Measurements from ENCODE around the gene SFSWAP. TPM values are rescaled to one million over a fixed set of nuclear protein-coding genes. Genes with fewer than 3 reads are reported as not detected.

SFSWAP gene
- polyA plus RNA-seq, 3 donors, result 7.3 to 33.0 (median 10.7) TPM

GRCh38 chr12:131682510-131682895 is 28.4 kb upstream of the SFSWAP start:
- Histone ChIP-seq H3K9me3 (replicated peaks in 1 of 2; ENCODE audit: control insufficient read depth in 1 of 2, insufficient read depth in 1 of 2, low read length in 2 of 2) (no peaks in the 10 kb centered on the region), H3K9ac (ENCODE audit: insufficient read depth, low read length, poor library complexity, severe bottlenecking) (no peak overlapping the region), H3K27me3 (ENCODE audit: control insufficient read depth in 2 of 2, insufficient read depth in 2 of 2, low read length in 2 of 2) (peaks cover 0 to 3% of the 10 kb centered on the region in 2 donors), H2AFZ (ENCODE audit: insufficient read depth, low read depth, low read length, poor library complexity, severe bottlenecking) (peak overlapping the region; percentile 74), H3K36me3 (replicated peaks in 1 of 2; ENCODE audit: control insufficient read depth in 1 of 2, insufficient read depth in 2 of 2, low read length in 2 of 2) (no peaks in the 10 kb centered on the region), H3K4me2 (replicated peaks; ENCODE audit: extremely low read depth, low read length, poor library complexity, severe bottlenecking) (peak overlapping the region; percentile 60), H3K4me3 (replicated peaks in 1 of 3; ENCODE audit: low read depth in 2 of 3, low read length in 3 of 3) (peak overlapping the region in 1 of 3 experiments; percentile 69), H3K27ac (ENCODE audit: low read depth in 1 of 2, low read length in 2 of 2) (peak overlapping the region in 1 of 2 donors; percentile 71), H3K4me1 (ENCODE audit: control insufficient read depth in 1 of 2, insufficient read depth in 2 of 2, low read length in 2 of 2) (peaks cover 11 to 17% of the 10 kb centered on the region in 2 donors), H3K79me2 (ENCODE audit: insufficient read depth, low read length) (no peaks in the 10 kb centered on the region), H4K20me1 (ENCODE audit: insufficient read depth, low read length) (no peaks in the 10 kb centered on the region)
- Mint-ChIP-seq H3K36me3 (no peaks in the 10 kb centered on the region), H3K27me3 (ENCODE audit: low read depth in 3 of 3) (peaks cover 3 to 17% (median 16%) of the 10 kb centered on the region in 3 donors), H3K4me3 (no peak overlapping the region), H3K27ac (peak overlapping the region in 1 of 7 donors; percentile 80), H3K9me3 (peaks cover 0 to 3% (median 0%) of the 10 kb centered on the region in 7 donors), H3K4me1 (peaks cover 11% of the 10 kb centered on the region)
- WGBS (ENCODE audit: insufficient coverage), result 18% methylated on average over 10 of the region's 10 CpGs
- peak; percentile 26 to 66 (median 52) for DNase-seq
- no peak for TF ChIP-seq CTCF (IDR thresholded peaks at IDR 0.05)
- intact Hi-C loops (cut with micrococcal nuclease), result no loop called here

- Histone ChIP-seq H3K4me2 (replicated peaks; ENCODE audit: extremely low read depth, low read length, poor library complexity, severe bottlenecking) (no peak overlapping the region), H4K20me1 (ENCODE audit: insufficient read depth, low read length) (no peaks in the 10 kb centered on the region), H3K36me3 (replicated peaks in 1 of 2; ENCODE audit: control insufficient read depth in 1 of 2, insufficient read depth in 2 of 2, low read length in 2 of 2) (no peaks in the 10 kb centered on the region), H3K27ac (ENCODE audit: low read depth in 1 of 2, low read length in 2 of 2) (no peak overlapping the region), H3K27me3 (ENCODE audit: control insufficient read depth in 2 of 2, insufficient read depth in 2 of 2, low read length in 2 of 2) (peaks cover 0 to 3% of the 10 kb centered on the region in 2 donors), H3K4me1 (ENCODE audit: control insufficient read depth in 1 of 2, insufficient read depth in 2 of 2, low read length in 2 of 2) (peaks cover 11 to 17% of the 10 kb centered on the region in 2 donors), H3K79me2 (ENCODE audit: insufficient read depth, low read length) (no peaks in the 10 kb centered on the region), H3K9ac (ENCODE audit: insufficient read depth, low read length, poor library complexity, severe bottlenecking) (no peak overlapping the region), H3K4me3 (replicated peaks in 1 of 3; ENCODE audit: low read depth in 2 of 3, low read length in 3 of 3) (no peak overlapping the region), H2AFZ (ENCODE audit: insufficient read depth, low read depth, low read length, poor library complexity, severe bottlenecking) (no peak overlapping the region), H3K9me3 (replicated peaks in 1 of 2; ENCODE audit: control insufficient read depth in 1 of 2, insufficient read depth in 1 of 2, low read length in 2 of 2) (no peaks in the 10 kb centered on the region)
- peak overlapping the region in 3 of 7 donors; percentile 1 to 46 (median 16) for H3K27ac Mint-ChIP-seq
- WGBS (ENCODE audit: insufficient coverage), result 72% methylated on average over 13 of the region's 17 CpGs
- intact Hi-C loops (cut with micrococcal nuclease), result no loop called here
- no peak overlapping the region for H3K4me3 Mint-ChIP-seq
- DNase-seq, result no peak
- peaks cover 0 to 5% (median 0%) of the 10 kb centered on the region in 7 donors for H3K9me3 Mint-ChIP-seq
- H3K36me3 Mint-ChIP-seq, result no peaks in the 10 kb centered on the region
- peaks cover 11% of the 10 kb centered on the region for H3K4me1 Mint-ChIP-seq
- no peak for TF ChIP-seq CTCF (IDR thresholded peaks at IDR 0.05)
- peaks cover 3 to 16% (median 15%) of the 10 kb centered on the region in 3 donors for H3K27me3 Mint-ChIP-seq (ENCODE audit: low read depth in 3 of 3)
Observed at GRCh38 chr12:131683266-131684014, 27.4 kb upstream of the SFSWAP start.

Data from CD14-positive monocyte (primary cell).